MM.1S (cell line): ENCODE measurements around the gene PGGHG.

Experiments used
- DNase-seq: peaks from one replicate; pipeline ENCODE4 v3.0.0-alpha.2; 2015
- H2AFZ ChIP-seq: fragments of 300-600 bp; sonication (generic); 2 replicates; pipeline ENCODE4 v1.6.0; 2016; ENCODE audit warnings: antibody characterized with exemption, low read length
- H3F3A ChIP-seq: fragments of 300-600 bp; sonication (generic); 2 replicates; pipeline ENCODE4 v1.6.1; 2016; ENCODE audit warnings: mild to moderate bottlenecking, antibody characterized with exemption, low read length, moderate library complexity, mixed read lengths; ENCODE audit not compliant: insufficient read depth
- H3K27ac ChIP-seq: fragments of 300-600 bp; sonication (generic); 2 replicates; pipeline ENCODE4 v1.5.1; 2016; ENCODE audit warnings: mild to moderate bottlenecking, low read length
- H3K27me3 ChIP-seq: fragments of 300-600 bp; sonication (generic); replicated peaks from 2 replicates; pipeline ENCODE4 v1.6.0; 2016; ENCODE audit warnings: low read length; ENCODE audit not compliant: insufficient read depth
- H3K36me3 ChIP-seq: fragments of 300-600 bp; sonication (generic); replicated peaks from 2 replicates; pipeline ENCODE4 v1.6.1; 2016; ENCODE audit warnings: mild to moderate bottlenecking, low read length, mixed read lengths; ENCODE audit not compliant: insufficient read depth
- H3K4me1 ChIP-seq: fragments of 300-600 bp; sonication (generic); 2 replicates; pipeline ENCODE4 v1.6.1; 2016; ENCODE audit warnings: low read length, mixed read lengths
- H3K4me2 ChIP-seq: fragments of 300-600 bp; sonication (generic); 2 replicates; pipeline ENCODE4 v1.6.0; 2016; ENCODE audit warnings: low read depth, low read length
- H3K4me3 ChIP-seq: fragments of 300-600 bp; sonication (generic); 2 replicates; pipeline ENCODE4 v1.5.1; 2016; ENCODE audit warnings: low read length, mixed read lengths
- H3K79me2 ChIP-seq: fragments of 300-600 bp; sonication (generic); 2 replicates; pipeline ENCODE4 v1.6.1; 2016; ENCODE audit warnings: mixed run types, low read length, mixed read lengths
- H3K9ac ChIP-seq: fragments of 300-600 bp; sonication (generic); 2 replicates; pipeline ENCODE4 v1.6.1; 2016; ENCODE audit warnings: low read length, mixed read lengths
- H3K9me2 ChIP-seq: fragments of 300-600 bp; sonication (generic); replicated peaks from 2 replicates; pipeline ENCODE4 v1.6.1; 2016; ENCODE audit warnings: mild to moderate bottlenecking, low read length, mixed read lengths; ENCODE audit not compliant: insufficient read depth
- H3K9me3 ChIP-seq: fragments of 300-600 bp; sonication (generic); replicated peaks from 2 replicates; pipeline ENCODE4 v1.6.1; 2016; ENCODE audit warnings: mild to moderate bottlenecking, low read length, mixed read lengths; ENCODE audit not compliant: insufficient read depth
- H4K20me1 ChIP-seq: fragments of 300-600 bp; sonication (generic); 2 replicates; pipeline ENCODE4 v1.6.1; 2016; ENCODE audit warnings: mild to moderate bottlenecking, low read length, moderate library complexity, mixed read lengths; ENCODE audit not compliant: insufficient read depth
- EZH2 ChIP-seq: fragments of 300-600 bp; sonication (generic); optimal IDR thresholded peaks from 2 replicates; pipeline ENCODE3; 2017; ENCODE audit warnings: low read depth, mild to moderate bottlenecking, antibody characterized with exemption, low read length, mixed read lengths
- EZH2phosphoT487 ChIP-seq: fragments of 300-600 bp; sonication (generic); IDR thresholded peaks from 2 replicates; pipeline ENCODE4 v1.6.1; 2018; ENCODE audit warnings: antibody characterized with exemption, low read length
- TF ChIP-seq, protein P1 (sequence below): fragments of 300-600 bp; sonication (generic); IDR thresholded peaks from 2 replicates; pipeline ENCODE4 v1.5.1; 2016; ENCODE audit warnings: antibody characterized with exemption, low read length, mixed read lengths

The PGGHG gene

DNA sequence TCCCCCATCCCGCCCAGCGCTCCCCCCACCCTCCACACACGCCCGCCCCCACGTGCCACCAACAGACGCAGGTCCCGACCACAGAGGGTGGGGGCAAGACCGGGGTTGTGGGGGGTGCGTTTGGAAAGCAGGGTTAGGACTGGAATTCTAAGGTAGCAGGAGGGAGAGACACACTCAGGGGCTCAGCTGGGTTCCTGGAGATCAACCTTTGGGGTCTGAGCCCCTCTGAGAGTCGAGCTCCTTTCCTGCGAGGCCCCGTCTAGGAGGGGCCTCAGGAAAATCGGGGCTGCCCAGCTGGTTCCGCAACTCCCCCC is 429 bp downstream of the PGGHG start:
- Histone ChIP-seq H3K4me2 (peak overlapping the region; percentile 59), H4K20me1 (no peaks in the 10 kb centered on the region), H3F3A (no peaks in the 10 kb centered on the region), H2AFZ (no peak overlapping the region), H3K27me3 (peaks cover 14% of the 10 kb centered on the region), H3K27ac (no peak overlapping the region), H3K9me2 (no peaks in the 10 kb centered on the region), H3K4me1 (no peaks in the 10 kb centered on the region), H3K9ac (no peak overlapping the region), H3K79me2 (no peaks in the 10 kb centered on the region), H3K9me3 (no peaks in the 10 kb centered on the region), H3K36me3 (no peaks in the 10 kb centered on the region), H3K4me3 (peak overlapping the region; percentile 43; the same call in 1 of the 2 replicates)
- TF ChIP-seq, protein P1, sequence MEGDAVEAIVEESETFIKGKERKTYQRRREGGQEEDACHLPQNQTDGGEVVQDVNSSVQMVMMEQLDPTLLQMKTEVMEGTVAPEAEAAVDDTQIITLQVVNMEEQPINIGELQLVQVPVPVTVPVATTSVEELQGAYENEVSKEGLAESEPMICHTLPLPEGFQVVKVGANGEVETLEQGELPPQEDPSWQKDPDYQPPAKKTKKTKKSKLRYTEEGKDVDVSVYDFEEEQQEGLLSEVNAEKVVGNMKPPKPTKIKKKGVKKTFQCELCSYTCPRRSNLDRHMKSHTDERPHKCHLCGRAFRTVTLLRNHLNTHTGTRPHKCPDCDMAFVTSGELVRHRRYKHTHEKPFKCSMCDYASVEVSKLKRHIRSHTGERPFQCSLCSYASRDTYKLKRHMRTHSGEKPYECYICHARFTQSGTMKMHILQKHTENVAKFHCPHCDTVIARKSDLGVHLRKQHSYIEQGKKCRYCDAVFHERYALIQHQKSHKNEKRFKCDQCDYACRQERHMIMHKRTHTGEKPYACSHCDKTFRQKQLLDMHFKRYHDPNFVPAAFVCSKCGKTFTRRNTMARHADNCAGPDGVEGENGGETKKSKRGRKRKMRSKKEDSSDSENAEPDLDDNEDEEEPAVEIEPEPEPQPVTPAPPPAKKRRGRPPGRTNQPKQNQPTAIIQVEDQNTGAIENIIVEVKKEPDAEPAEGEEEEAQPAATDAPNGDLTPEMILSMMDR, result no peak
- no peak for TF ChIP-seq EZH2
- TF ChIP-seq EZH2phosphoT487, result no peak
- DNase-seq, result no peak

DNA sequence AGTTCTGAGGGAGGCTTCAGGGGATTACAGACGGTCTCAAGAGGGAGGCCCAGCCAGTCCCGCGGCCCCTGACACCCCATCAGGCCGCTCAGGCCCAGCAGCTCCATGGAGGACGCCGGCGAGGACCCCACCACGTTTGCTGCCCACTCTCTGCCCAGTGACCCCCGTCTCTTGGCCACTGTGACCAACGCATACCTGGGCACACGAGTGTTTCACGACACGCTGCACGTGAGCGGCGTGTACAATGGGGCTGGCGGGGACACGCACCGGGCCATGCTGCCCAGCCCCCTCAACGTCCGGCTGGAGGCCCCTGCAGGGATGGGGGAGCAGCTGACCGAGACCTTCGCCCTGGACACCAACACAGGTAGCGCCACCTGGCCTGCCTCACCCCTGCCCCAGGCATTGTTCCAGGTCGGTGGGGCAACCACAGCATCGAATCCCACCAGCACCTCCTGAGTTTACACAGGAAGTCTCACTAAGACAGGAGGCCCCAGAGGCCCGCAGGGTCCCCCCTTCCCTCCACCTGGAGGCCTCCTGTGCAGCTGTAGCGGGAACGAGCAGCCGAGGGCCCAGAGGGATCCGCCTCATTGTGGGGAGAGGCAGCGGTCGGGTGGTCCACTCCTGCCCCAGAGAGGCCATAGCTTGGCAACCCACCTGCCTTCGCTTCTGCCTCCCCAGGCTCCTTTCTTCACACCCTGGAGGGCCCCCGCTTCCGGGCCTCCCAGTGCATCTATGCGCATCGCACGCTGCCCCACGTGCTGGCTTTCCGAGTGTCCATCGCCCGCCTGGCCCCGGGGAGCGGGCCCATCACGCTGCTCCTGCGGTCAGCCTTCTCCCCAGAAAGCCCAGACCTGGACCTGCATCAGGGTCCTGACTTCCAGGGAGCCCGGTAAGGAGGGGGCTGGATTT is 1.0 kb downstream of the PGGHG start:
- no peaks in the 10 kb centered on the region for H3K4me1 ChIP-seq
- H3K4me3 ChIP-seq, result peak overlapping the region; percentile 43; the same call in 1 of the 2 replicates
- H3K27me3 ChIP-seq, result peaks cover 14% of the 10 kb centered on the region
- H3K9me2 ChIP-seq, result no peaks in the 10 kb centered on the region
- no peaks in the 10 kb centered on the region for H3K36me3 ChIP-seq
- no peak overlapping the region for H2AFZ ChIP-seq
- no peak overlapping the region for H3K9ac ChIP-seq
- no peak for DNase-seq
- H4K20me1 ChIP-seq, result no peaks in the 10 kb centered on the region
- H3K79me2 ChIP-seq, result no peaks in the 10 kb centered on the region
- H3F3A ChIP-seq, result no peaks in the 10 kb centered on the region
- no peaks in the 10 kb centered on the region for H3K9me3 ChIP-seq
- TF ChIP-seq EZH2phosphoT487 (no peak), EZH2 (no peak)
- TF ChIP-seq, protein P1, result no peak
- no peak overlapping the region for H3K27ac ChIP-seq
- H3K4me2 ChIP-seq, result peak overlapping the region; percentile 59; the same call in 1 of the 2 replicates

DNA sequence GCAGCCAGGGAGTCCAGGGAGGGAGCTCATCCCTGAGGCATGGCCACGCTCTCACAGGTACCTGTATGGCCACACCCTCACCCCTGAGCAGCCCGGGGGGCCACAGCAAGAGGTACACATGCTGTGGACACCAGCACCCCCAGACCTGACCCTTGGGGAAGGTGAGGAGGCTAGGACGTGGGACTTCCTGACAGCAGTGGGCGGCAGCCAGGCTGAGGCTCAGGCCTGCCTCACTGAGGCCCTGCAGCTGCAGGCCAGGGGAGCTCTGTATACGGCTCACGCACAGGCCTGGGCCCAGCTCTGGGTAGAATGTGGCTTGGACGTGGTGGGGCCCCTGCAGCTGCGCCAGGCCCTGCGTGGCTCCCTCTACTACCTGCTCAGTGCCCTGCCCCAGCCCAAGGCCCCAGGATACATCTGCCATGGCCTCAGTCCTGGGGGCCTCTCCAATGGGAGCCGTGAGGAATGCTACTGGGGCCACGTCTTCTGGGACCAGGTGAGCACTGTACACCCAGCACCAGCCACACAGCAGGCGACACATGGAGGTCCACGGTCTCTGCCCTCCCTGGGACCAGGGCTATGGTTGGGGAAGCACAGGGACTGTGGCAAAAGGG is 1.8 kb downstream of the PGGHG start:
- Histone ChIP-seq H3K4me3 (no peak overlapping the region), H3K36me3 (no peaks in the 10 kb centered on the region), H2AFZ (no peak overlapping the region), H4K20me1 (no peaks in the 10 kb centered on the region), H3K4me1 (no peaks in the 10 kb centered on the region), H3K27me3 (peaks cover 16% of the 10 kb centered on the region), H3K9me3 (no peaks in the 10 kb centered on the region), H3K79me2 (no peaks in the 10 kb centered on the region), H3F3A (no peaks in the 10 kb centered on the region), H3K27ac (no peak overlapping the region), H3K4me2 (no peak overlapping the region), H3K9me2 (no peaks in the 10 kb centered on the region), H3K9ac (no peak overlapping the region)
- TF ChIP-seq EZH2phosphoT487 (no peak), EZH2 (no peak)
- TF ChIP-seq, protein P1, result no peak
- no peak for DNase-seq
